H1 (cell line): ENCODE results near the gene KCTD10. TPM values are rescaled to one million over a fixed set of nuclear protein-coding genes. Genes with fewer than 3 reads are reported as not detected.

Source experiments
- CTCF ChIA-PET: fragments of 300-600 bp; sonication (Branson Sonifier 250); formaldehyde crosslinking; loops from one replicate; lab custom pipeline; 2021; ENCODE audit not compliant: partially characterized antibody; lab: Charles Lee
- POLR2A ChIA-PET: fragments of 300-600 bp; sonication (Branson Sonifier 250); formaldehyde crosslinking; loops from one replicate; lab custom pipeline; 2021; ENCODE audit warnings: inconsistent platforms; ENCODE audit not compliant: partially characterized antibody; lab: Charles Lee
- DNase-seq, 2 experiments: peaks; one replicate each; pipeline versions ENCODE4 v3.0.0 to v3.0.0-alpha.2; 2010 to 2022; ENCODE audit warnings: low spot score in 2 of 2, low read depth in 1 of 2, mixed read lengths in 1 of 2
- FAIRE-seq: peaks from 2 replicates; lab custom pipeline; 2011; peaks lifted over from hg19 to GRCh38; lab: Jason Lieb, UNC
- H2AFZ ChIP-seq: 2 replicates; pipeline ENCODE4 v1.8.1; 2012; ENCODE audit warnings: low read length, inconsistent platforms
- H2AK5ac ChIP-seq: 2 replicates; pipeline ENCODE4 v1.6.1; 2013; ENCODE audit warnings: low read depth, low read length
- H2BK120ac ChIP-seq: replicated peaks from 2 replicates; pipeline ENCODE3; 2013; ENCODE audit warnings: low read depth, low read length, inconsistent platforms
- H2BK12ac ChIP-seq: 2 replicates; pipeline ENCODE4 v1.6.1; 2013; ENCODE audit warnings: low read depth, low read length
- H2BK15ac ChIP-seq: 2 replicates; pipeline ENCODE4 v1.6.1; 2013; ENCODE audit warnings: low read length
- H2BK20ac ChIP-seq: 2 replicates; pipeline ENCODE4 v1.6.1; 2013; ENCODE audit warnings: low read length
- H2BK5ac ChIP-seq: 2 replicates; pipeline ENCODE4 v1.6.1; 2013; ENCODE audit warnings: low read depth, low read length
- H3K14ac ChIP-seq: 2 replicates; pipeline ENCODE4 v1.6.1; 2013; ENCODE audit warnings: inconsistent platforms; ENCODE audit not compliant: insufficient read length
- H3K18ac ChIP-seq: 2 replicates; pipeline ENCODE4 v1.6.1; 2013; ENCODE audit warnings: low read length; ENCODE audit errors: extremely low read depth
- H3K23ac ChIP-seq: 2 replicates; pipeline ENCODE4 v1.6.1; 2013; ENCODE audit warnings: inconsistent platforms; ENCODE audit not compliant: insufficient read length
- H3K23me2 ChIP-seq: 2 replicates; pipeline ENCODE4 v1.6.1; 2013; ENCODE audit warnings: low read depth, low read length
- H3K27ac ChIP-seq: 2 replicates; pipeline ENCODE4 v1.6.1; 2011; ENCODE audit warnings: low read depth, low read length, inconsistent platforms
- H3K27me3 ChIP-seq, 4 experiments: replicated peaks in 1 of 4; 1 replicate in 1 of 4; 2 replicates in 3 of 4; pipeline versions ENCODE4 v1.6.1 to v1.8.1; 2011 to 2013; ENCODE audit warnings: low read length in 3 of 4, mild to moderate bottlenecking in 3 of 4, inconsistent platforms in 2 of 4, mixed read lengths in 2 of 4, moderate library complexity in 1 of 4; ENCODE audit not compliant: control insufficient read depth in 3 of 4, insufficient read depth in 3 of 4; ENCODE audit errors: extremely low read depth in 1 of 4
- H3K36me3 ChIP-seq, 4 experiments: 2 replicates each; pipeline versions ENCODE4 v1.6.1 to v1.8.1; 2011 to 2013; ENCODE audit warnings: mild to moderate bottlenecking in 4 of 4, low read length in 3 of 4, moderate library complexity in 2 of 4, control low read depth in 1 of 4, inconsistent platforms in 1 of 4; ENCODE audit not compliant: insufficient read depth in 4 of 4, control insufficient read depth in 2 of 4
- H3K4ac ChIP-seq: replicated peaks from 2 replicates; pipeline ENCODE3; 2013; ENCODE audit warnings: low read length, low read depth, mixed read lengths, inconsistent platforms; ENCODE audit not compliant: insufficient read length
- H3K4me1 ChIP-seq, 4 experiments: replicated peaks in 1 of 4; 1 replicate in 1 of 4; 2 replicates in 3 of 4; pipeline versions ENCODE4 v1.6.1 to v1.8.1; 2011 to 2013; ENCODE audit warnings: low read length in 3 of 4, inconsistent platforms in 2 of 4, mixed read lengths in 1 of 4; ENCODE audit not compliant: insufficient read depth in 4 of 4, control insufficient read depth in 3 of 4
- H3K4me2 ChIP-seq, 2 experiments: 2 replicates each; pipeline versions ENCODE4 v1.6.1 to v1.8.1; 2011 to 2013; ENCODE audit warnings: low read depth in 2 of 2, low read length in 2 of 2, control low read depth in 1 of 2, inconsistent platforms in 1 of 2, mild to moderate bottlenecking in 1 of 2; ENCODE audit not compliant: insufficient read depth in 1 of 2
- H3K4me3 ChIP-seq, 4 experiments: fragments of 200-600, 300-600 bp in 1 of 4; sonication (generic), shearing (Covaris generic), sonication (Bioruptor Twin) in 1 of 4; 2 replicates each; pipeline versions ENCODE4 v1.5.1 to v1.8.1; 2011 to 2016; ENCODE audit warnings: low read length in 4 of 4, low read depth in 3 of 4, control low read depth in 2 of 4, inconsistent platforms in 2 of 4, mild to moderate bottlenecking in 2 of 4, mixed read lengths in 1 of 4, moderate library complexity in 1 of 4; ENCODE audit not compliant: insufficient read depth in 2 of 4; ENCODE audit errors: extremely low read depth in 1 of 4
- H3K56ac ChIP-seq: replicated peaks from 2 replicates; pipeline ENCODE3; 2013; ENCODE audit warnings: low read depth, mild to moderate bottlenecking, mixed read lengths, low read length, inconsistent platforms; ENCODE audit not compliant: insufficient read length
- H3K79me1 ChIP-seq: 2 replicates; pipeline ENCODE4 v1.6.1; 2013; ENCODE audit warnings: low read depth, low read length, control low read depth
- H3K79me2 ChIP-seq, 2 experiments: 2 replicates each; pipeline versions ENCODE4 v1.6.1 to v1.8.1; 2012 to 2013; ENCODE audit warnings: low read length in 2 of 2, mild to moderate bottlenecking in 2 of 2, inconsistent platforms in 1 of 2; ENCODE audit not compliant: insufficient read depth in 2 of 2, control insufficient read depth in 1 of 2
- H3K9ac ChIP-seq, 4 experiments: replicated peaks in 1 of 4; 1 replicate in 1 of 4; 2 replicates in 3 of 4; pipeline versions ENCODE4 v1.6.1 to v1.8.1; 2011 to 2013; ENCODE audit warnings: low read depth in 3 of 4, low read length in 3 of 4, control low read depth in 2 of 4, mild to moderate bottlenecking in 2 of 4, moderate library complexity in 2 of 4, inconsistent platforms in 1 of 4; ENCODE audit errors: extremely low read depth in 1 of 4
- H3K9me3 ChIP-seq, 2 experiments: 2 replicates each; pipeline versions ENCODE4 v1.6.1 to v1.8.1; 2012 to 2013; ENCODE audit warnings: mild to moderate bottlenecking in 2 of 2, moderate library complexity in 2 of 2, control low read depth in 1 of 2, inconsistent platforms in 1 of 2, low read depth in 1 of 2, low read length in 1 of 2, mixed read lengths in 1 of 2; ENCODE audit not compliant: insufficient read depth in 2 of 2
- H4K20me1 ChIP-seq, 2 experiments: replicated peaks in 1 of 2; 2 replicates each; pipeline versions ENCODE3 to v1.8.1; 2011 to 2013; ENCODE audit warnings: inconsistent platforms in 2 of 2, low read length in 2 of 2, mild to moderate bottlenecking in 1 of 2; ENCODE audit not compliant: insufficient read depth in 2 of 2, control insufficient read depth in 1 of 2
- H4K5ac ChIP-seq: 2 replicates; pipeline ENCODE4 v1.6.1; 2013; ENCODE audit warnings: low read length, low read depth, mixed read lengths, inconsistent platforms; ENCODE audit not compliant: insufficient read length
- H4K8ac ChIP-seq: 2 replicates; pipeline ENCODE4 v1.8.0; 2013; ENCODE audit warnings: mild to moderate bottlenecking, moderate library complexity, low read length, inconsistent platforms; ENCODE audit not compliant: insufficient read depth; ENCODE audit errors: extremely low read depth
- H4K91ac ChIP-seq: replicated peaks from 2 replicates; pipeline ENCODE3; 2013; ENCODE audit warnings: low read length, mixed read lengths, inconsistent platforms; ENCODE audit not compliant: insufficient read length
- CBX8 ChIP-seq: fragments of 300-800, 300-1000 bp; sonication (generic); IDR thresholded peaks from 2 replicates; pipeline ENCODE4 v1.7.1; 2016; ENCODE audit warnings: low read depth, low read length, borderline replicate concordance
- HDAC2 ChIP-seq, 2 experiments: fragments of 300-600 bp in 1 of 2; sonication (generic) in 1 of 2; IDR thresholded peaks; 2 replicates each; pipeline ENCODE4 v1.6.1; 2011 to 2012; ENCODE audit warnings: low read depth in 2 of 2, low read length in 2 of 2, mild to moderate bottlenecking in 2 of 2, moderate library complexity in 2 of 2, borderline replicate concordance in 1 of 2, inconsistent platforms in 1 of 2
- WGBS, 2 experiments: shearing (Covaris generic) in 1 of 2; methylation state at CpG; one replicate each; pipeline versions ENCODE4 v1.1.6 to v1.1.7; 2013 to 2015; ENCODE audit warnings: low lambda C conversion rate in 2 of 2, mixed read lengths in 2 of 2, inconsistent platforms in 1 of 2, low coverage in 1 of 2, missing lambda C conversion rate in 1 of 2; ENCODE audit not compliant: insufficient replicate concordance in 2 of 2, insufficient coverage in 1 of 2, insufficient read length in 1 of 2; ENCODE audit errors: extremely low coverage in 1 of 2, missing lambda C conversion rate in 1 of 2; 5-methylcytosine and 5-hydroxymethylcytosine counted together
- polyA plus RNA-seq, 7 experiments: library from polyadenylated mRNA; depleted of rRNA in 3 of 7; stranded (reverse) in 5 of 7; unstranded in 2 of 7; fragments of >200 nt in 5 of 7; fragments of 200-250 nt in 2 of 7; gene quantifications; 1 replicate in 5 of 7; 2 replicates in 1 of 7; 4 replicates in 1 of 7; pipeline versions ENCODE4 v1.2.1 to v1.2.3, GENCODE V29; 2011 to 2013; ENCODE audit warnings: missing spikeins in 2 of 7, mixed read lengths in 2 of 7
- total RNA-seq: library from RNA; stranded (reverse); fragmentation: NEBNext Ultra II Directional; extraction: Animal tissue kit (Norgen Biotek cat#: 25700); gene quantifications from 2 replicates; pipeline ENCODE4 v1.2.1, GENCODE V29; 2021

KCTD10 gene
- total and polyA plus RNA-seq, 2 of the 8 experiments (the other 6 are each of a cell fraction or from before 2014, with no cell fraction given) = 45.3 to 52.4 TPM

GRCh38 chr12:109475121-109475520, 2.0 kb downstream of the KCTD10 start:
- H3K9ac ChIP-seq = no peak overlapping the region
- H3K56ac ChIP-seq = no peak overlapping the region
- TF ChIP-seq HDAC2 (IDR thresholded peaks at IDR 0.05; ENCODE audit: borderline replicate concordance in 1 of 2, low read depth in 2 of 2, low read length in 2 of 2) (no peak), CBX8 (no peak)
- H3K4me2 ChIP-seq = peak overlapping the region in 1 of 2 experiments; percentile 98; a peak in 1 of 4 replicates
- CTCF ChIA-PET = interaction anchor here (0.6 to 19.5 kb wide), 6 partner anchors 11 to 298 kb away, joined by 3 to 245 read pairs (median 3); no protein-coding TSS in a partner anchor
- no peak overlapping the region for H3K14ac ChIP-seq
- H3K9me3 ChIP-seq = no peaks in the 10 kb centered on the region
- H3K27ac ChIP-seq = no peak overlapping the region
- peaks cover 11% of the 10 kb centered on the region for H3K23me2 ChIP-seq
- H2AK5ac ChIP-seq = no peak overlapping the region
- H3K79me1 ChIP-seq = peaks cover 21% of the 10 kb centered on the region
- H3K4me3 ChIP-seq = no peak overlapping the region
- H4K8ac ChIP-seq = no peak overlapping the region
- H2BK15ac ChIP-seq = no peak overlapping the region
- peaks cover 0 to 10% (median 5%) of the 10 kb centered on the region in 4 experiments; a peak in 4 of 7 replicates for H3K4me1 ChIP-seq
- H2BK5ac ChIP-seq = no peak overlapping the region
- no peak overlapping the region for H3K23ac ChIP-seq
- POLR2A ChIA-PET = interaction anchor here (1.1 to 2.6 kb wide), 2 partner anchors 16 to 41 kb away, joined by 3 to 11 read pairs; no protein-coding TSS in a partner anchor
- 91% methylated on average over 7 of the region's 7 CpGs; no CpG with 5 or more reads in 1 of the 2 experiments for WGBS, 2 experiments
- no peak overlapping the region for H4K91ac ChIP-seq
- H3K79me2 ChIP-seq = peaks cover 42 to 84% of the 10 kb centered on the region in 2 experiments
- no peak overlapping the region for H2BK120ac ChIP-seq
- peaks cover 0 to 4% (median 1%) of the 10 kb centered on the region in 4 experiments; a peak in 2 of 8 replicates for H3K36me3 ChIP-seq
- FAIRE-seq (no peak), DNase-seq (no peak)
- no peak overlapping the region for H2AFZ ChIP-seq
- H4K5ac ChIP-seq = no peak overlapping the region
- no peaks in the 10 kb centered on the region for H3K27me3 ChIP-seq
- H2BK20ac ChIP-seq = no peak overlapping the region
- peaks cover 6 to 29% of the 10 kb centered on the region in 2 experiments for H4K20me1 ChIP-seq
- H3K18ac ChIP-seq = no peak overlapping the region
- H2BK12ac ChIP-seq = no peak overlapping the region
- H3K4ac ChIP-seq = no peak overlapping the region
